Heart right ventricle (tissue), 16 donors: ENCODE data around the gene C17orf67. TPM values are rescaled to one million over a fixed set of nuclear protein-coding genes. Genes with fewer than 3 reads are reported as not detected.
"Not testable (repeated sequence)": the region's sequence is repeated elsewhere in the genome, so short reads cannot be mapped to it uniquely, and the experiment has no call there.

Source experiments
- ATAC-seq, 8 donors: fragments of 200-7000 bp; cut with Tn5 transposase; one replicate each; pipeline ENCODE4 v1.9.1; 2020; ENCODE audit warnings: mild to moderate bottlenecking in 8 of 8, moderate library complexity in 8 of 8, moderate number of reproducible peaks in 1 of 8
- DNase-seq, 2 donors: peaks; one replicate each; pipeline ENCODE4 v3.0.0-alpha.2; 2020
- H3K27ac ChIP-seq, 10 donors: fragments of 200-600 bp; sonication (generic) in 2 of 10; one replicate each; pipeline versions ENCODE4 v1.5.0 to v1.8.0; 2020 to 2022; ENCODE audit warnings: mild to moderate bottlenecking in 3 of 10
- H3K27me3 ChIP-seq, 7 donors: fragments of 200-600 bp; one replicate each; pipeline ENCODE4 v1.8.0; 2021 to 2022; ENCODE audit warnings: mild to moderate bottlenecking in 2 of 7
- H3K36me3 ChIP-seq, 9 donors: fragments of 200-600 bp; sonication (generic) in 1 of 9; one replicate each; pipeline versions ENCODE4 v1.5.0 to v1.8.0; 2020 to 2022; ENCODE audit warnings: mild to moderate bottlenecking in 2 of 9
- H3K4me1 ChIP-seq, 9 donors: fragments of 200-600 bp; sonication (generic) in 1 of 9; one replicate each; pipeline versions ENCODE4 v1.5.0 to v1.8.0; 2020 to 2022; ENCODE audit warnings: mild to moderate bottlenecking in 4 of 9
- H3K4me3 ChIP-seq, 10 donors: fragments of 200-600 bp; sonication (generic) in 2 of 10; one replicate each; pipeline versions ENCODE4 v1.5.0 to v1.8.0; 2020 to 2022; ENCODE audit warnings: mild to moderate bottlenecking in 7 of 10, moderate library complexity in 2 of 10
- H3K9me3 ChIP-seq, 11 donors: fragments of 200-600 bp in 10 of 11; sonication (generic) in 2 of 11; one replicate each; pipeline versions ENCODE4 v1.5.0 to v1.8.0; 2013 to 2022; ENCODE audit warnings: mild to moderate bottlenecking in 2 of 11, control low read depth in 1 of 11, moderate library complexity in 1 of 11
- CTCF ChIP-seq, 9 donors: fragments of 200-600 bp; sonication (generic) in 2 of 9; IDR thresholded peaks; one replicate each; pipeline versions ENCODE4 v1.5.0 to v1.8.0; 2021 to 2022; ENCODE audit warnings: antibody characterized with exemption in 9 of 9, mild to moderate bottlenecking in 5 of 9, moderate library complexity in 1 of 9
- WGBS, 2 donors: extraction: QIAGEN DNeasy Blood & Tissue Kit; methylation state at CpG; one replicate each; pipeline ENCODE4 v1.1.7; 2013; ENCODE audit warnings: inconsistent platforms in 1 of 2; 5-methylcytosine and 5-hydroxymethylcytosine counted together
- intact Hi-C, 10 donors: fragments of 100-400 bp; cut with DNase I; formaldehyde crosslinking; loops; one replicate each; pipeline versions ENCODE4 v1.11.1 to v1.14.2; 2022
- polyA plus RNA-seq, 2 donors: library from polyadenylated mRNA; stranded (reverse); fragments of 200-250 nt; gene quantifications; one replicate each; pipeline ENCODE4 v1.2.3, GENCODE V29; 2013
- total RNA-seq, 10 donors: library from RNA; stranded (reverse); fragmentation: NEBNext Ultra II Directional in 3 of 10; extraction: Animal tissue kit (Norgen Biotek cat#: 25700) in 3 of 10; gene quantifications; one replicate each; pipeline versions ENCODE4 v1.2.1 to v1.2.4, GENCODE V29; 2021 to 2023
- donor health status: Arrhythmogenic right ventricular cardiomyopathy.
- donor health status: ischemic (EF 13 %, LVEDD 7.1; RV severe dilation, severe dysfunction).
- donor health status: healthy with polysubstance abuse.
- donor health status: DM: no; HTN: yes; CAD: no.
- donor health status: DM: no; HTN: no; CAD: no.
- donor health status: ischemic (EF 25% LVEDD 6.9; RV normal size, moderate dysfunction).
- donor health status: ischemic (EF 25% LVEDD 5.7; RV mildly dilated, moderate dysfunction).
- donor health status: healthy.
- donor health status: DM: yes; HTN: yes; CAD: no.
- donor health status: Ischemic cardiomyopathy.
- donor health status: ischemic (EF 35%, LVEDD 5.7; RV mildly dilated, moderate dysfunction).
- donor health status: nonischemic (EF 11% LVEDD 7.7; RV severe dilation, severe dysfunction).
- donor health status: DM: yes; HTN: yes; CAD: no.
- donor health status: PGD.
- donor health status: ischemic (EF 29% LVEDD 5.4; RV normal size, mild dysfunction).
- donor health status: nonischemic (EF 23%, LVEDD 6.1; RV moderate dilation, normal function).

The C17orf67 gene
- total and polyA plus RNA-seq, 12 donors = 0.23 to 2.2 (median 0.91) TPM

GRCh38 chr17:56762144-56762543, 71.6 kb downstream of the C17orf67 start:
- DNase-seq (no peak), ATAC-seq (no peak)
- WGBS, 2 donors = 92 to 94% methylated on average over 5 of the region's 5 CpGs
- no peaks in the 10 kb centered on the region for H3K9me3 ChIP-seq
- H3K4me1 ChIP-seq = no peaks in the 10 kb centered on the region
- H3K27me3 ChIP-seq = peaks cover 0 to 10% (median 5%) of the 10 kb centered on the region in 7 donors
- no peak overlapping the region for H3K27ac ChIP-seq
- H3K4me3 ChIP-seq = no peak overlapping the region
- no peak for TF ChIP-seq CTCF (IDR thresholded peaks at IDR 0.05)
- no peaks in the 10 kb centered on the region for H3K36me3 ChIP-seq
- intact Hi-C loops = no loop called here

GRCh38 chr17:56761387-56761786, 72.3 kb downstream of the C17orf67 start:
- WGBS, 2 donors = 84 to 90% methylated on average over 2 of the region's 2 CpGs
- H3K4me1 ChIP-seq = no peaks in the 10 kb centered on the region
- no peaks in the 10 kb centered on the region for H3K9me3 ChIP-seq
- H3K4me3 ChIP-seq = no peak overlapping the region
- no peak for ATAC-seq
- no peak overlapping the region for H3K27ac ChIP-seq
- no peak for TF ChIP-seq CTCF (IDR thresholded peaks at IDR 0.05)
- DNase-seq = no peak
- intact Hi-C loops = no loop called here
- peaks cover 0 to 10% (median 0%) of the 10 kb centered on the region in 7 donors for H3K27me3 ChIP-seq
- H3K36me3 ChIP-seq = no peaks in the 10 kb centered on the region

- intact Hi-C loops, H3K4me3 ChIP-seq, DNase-seq, H3K36me3 ChIP-seq, ATAC-seq, H3K9me3 ChIP-seq, H3K27me3 ChIP-seq, H3K27ac ChIP-seq: not testable (repeated sequence)
- H3K4me1 ChIP-seq = peaks cover 0 to 10% (median 5%) of the 10 kb centered on the region in 9 donors
- 92 to 94% methylated on average over 7 of the region's 7 CpGs for WGBS, 2 donors
Observed at GRCh38 chr17:56757611-56758010, 76.1 kb downstream of the C17orf67 start.

- ATAC-seq = no peak
- intact Hi-C loops = no loop called here
Observed at GRCh38 chr17:56756536-56756935, 77.2 kb downstream of the C17orf67 start.

More at GRCh38 chr17:56756536-56756935, 77.2 kb downstream of the C17orf67 start:
- H3K9me3 ChIP-seq = no peaks in the 10 kb centered on the region
- no peak overlapping the region for H3K4me3 ChIP-seq
- peaks cover 0 to 16% (median 13%) of the 10 kb centered on the region in 9 donors for H3K4me1 ChIP-seq
- H3K36me3 ChIP-seq = no peaks in the 10 kb centered on the region
- WGBS, 2 donors = 70 to 74% methylated on average over 2 of the region's 2 CpGs
- no peak for TF ChIP-seq CTCF (IDR thresholded peaks at IDR 0.05)
- H3K27ac ChIP-seq = no peak overlapping the region
- no peak for DNase-seq
- peaks cover 0 to 11% (median 0%) of the 10 kb centered on the region in 7 donors for H3K27me3 ChIP-seq
